GM12878 (cell line): ENCODE results near the gene SELPLG. TPM values are rescaled to one million over a fixed set of nuclear protein-coding genes. Genes with fewer than 3 reads are reported as not detected.

Source experiments
- ASH2L ChIP-seq: fragments of 300-600, 200-600 bp; sonication (generic); IDR thresholded peaks from 2 replicates; pipeline ENCODE4 v1.6.1; 2017; ENCODE audit warnings: low read depth, mild to moderate bottlenecking, borderline replicate concordance
- BHLHE40 ChIP-seq, 2 experiments: fragments of 450-650 bp in 1 of 2; IDR thresholded peaks; 2 replicates each; pipeline ENCODE4 v1.6.1; 2011 to 2017; ENCODE audit warnings: low read depth in 2 of 2, borderline replicate concordance in 1 of 2, improper control_type of control experiment in 1 of 2, low read length in 1 of 2, mild to moderate bottlenecking in 1 of 2
- CHD2 ChIP-seq: IDR thresholded peaks from 2 replicates; pipeline ENCODE4 v1.6.1; 2011; ENCODE audit warnings: low read depth, low read length, improper control_type of control experiment, borderline replicate concordance
- E2F4 ChIP-seq: IDR thresholded peaks from 2 replicates; pipeline ENCODE4 v1.6.1; 2012; ENCODE audit warnings: low read depth, low read length, improper control_type of control experiment
- EED ChIP-seq: sonication (generic); IDR thresholded peaks from 2 replicates; pipeline ENCODE4 v1.6.1; 2016; ENCODE audit warnings: antibody characterized with exemption, low read depth
- EGR1 ChIP-seq, 2 experiments: IDR thresholded peaks; 1 replicate in 1 of 2; 2 replicates in 1 of 2; pipeline ENCODE4 v1.6.1; 2011 to 2012; ENCODE audit warnings: low read depth in 2 of 2, low read length in 2 of 2, borderline replicate concordance in 1 of 2, mild to moderate bottlenecking in 1 of 2, moderate library complexity in 1 of 2
- ESRRA ChIP-seq: IDR thresholded peaks from 2 replicates; pipeline ENCODE4 v1.6.1; 2012; ENCODE audit warnings: mild to moderate bottlenecking, low read length, improper control_type of control experiment
- FOXM1 ChIP-seq: IDR thresholded peaks from 2 replicates; pipeline ENCODE4 v1.6.1; 2012; ENCODE audit warnings: low read depth, mild to moderate bottlenecking, inconsistent platforms, low read length, moderate library complexity
- IKZF1 ChIP-seq: fragments of 450-650 bp; conservative IDR thresholded peaks from 2 replicates; pipeline ENCODE4 v1.6.1; 2017; ENCODE audit warnings: antibody characterized with exemption, mild to moderate bottlenecking
- MXI1 ChIP-seq: fragments of 150-350 bp; IDR thresholded peaks from 2 replicates; pipeline ENCODE4 v1.6.1; 2011; ENCODE audit warnings: low read depth, mild to moderate bottlenecking, inconsistent platforms, low read length, improper control_type of control experiment
- MYB ChIP-seq: fragments of 150-350 bp; IDR thresholded peaks from 2 replicates; pipeline ENCODE4 v1.6.1; 2014; ENCODE audit warnings: mild to moderate bottlenecking, low read depth, low read length, borderline replicate concordance
- NR2C1 ChIP-seq: fragments of 450-650 bp; IDR thresholded peaks from 2 replicates; pipeline ENCODE4 v1.6.1; 2017; ENCODE audit warnings: antibody characterized with exemption, mild to moderate bottlenecking, moderate library complexity
- PAX8 ChIP-seq: fragments of 450-650 bp; IDR thresholded peaks from 2 replicates; pipeline ENCODE4 v1.6.1; 2017; ENCODE audit warnings: mild to moderate bottlenecking, moderate library complexity
- PML ChIP-seq: IDR thresholded peaks from 2 replicates; pipeline ENCODE4 v1.6.1; 2012; ENCODE audit warnings: low read length, inconsistent platforms
- RFX5 ChIP-seq: IDR thresholded peaks from 2 replicates; pipeline ENCODE4 v1.6.1; 2011; ENCODE audit warnings: low read depth, low read length, improper control_type of control experiment
- RUNX3 ChIP-seq: IDR thresholded peaks from 2 replicates; pipeline ENCODE4 v1.6.1; 2012; ENCODE audit warnings: low read length, inconsistent platforms
- SIX5 ChIP-seq: IDR thresholded peaks from 2 replicates; pipeline ENCODE4 v1.6.1; 2011; ENCODE audit warnings: mild to moderate bottlenecking, low read depth, low read length, moderate library complexity; ENCODE audit not compliant: severe bottlenecking
- SREBF1 ChIP-seq: IDR thresholded peaks from 2 replicates; pipeline ENCODE4 v1.6.1; 2012; ENCODE audit warnings: mild to moderate bottlenecking, low read length
- SREBF2 ChIP-seq: IDR thresholded peaks from 2 replicates; pipeline ENCODE4 v1.6.1; 2012; ENCODE audit warnings: mild to moderate bottlenecking, low read length
- ZNF207 ChIP-seq: fragments of 450-650 bp; IDR thresholded peaks from 2 replicates; pipeline ENCODE4 v1.6.1; 2014; ENCODE audit warnings: antibody characterized with exemption, mild to moderate bottlenecking, borderline replicate concordance
- polyA plus RNA-seq, 11 experiments: library from polyadenylated mRNA; depleted of rRNA in 4 of 11; unstranded in 6 of 11; stranded (reverse) in 5 of 11; fragments of >200 nt; fragmentation: Nextera tagmentation in 4 of 11; fragmentation: Illumina TruSeq in 1 of 11; extraction: Ambion mirVana in 4 of 11; extraction: Trizol in 1 of 11; gene quantifications; 1 replicate in 1 of 11; 2 replicates in 10 of 11; pipeline versions ENCODE4 v1.2.1 to v1.2.3, GENCODE V29; 2011 to 2016; ENCODE audit warnings: inconsistent platforms in 2 of 11, missing spikeins in 2 of 11, low read depth in 1 of 11
- total RNA-seq, 4 experiments: library from RNA; depleted of rRNA in 3 of 4; stranded (reverse); fragments of >200 nt in 3 of 4; fragmentation: Illumina TruSeq in 1 of 4; extraction: Trizol in 1 of 4; gene quantifications; 2 replicates each; pipeline versions ENCODE4 v1.2.1 to v1.2.3, GENCODE V29; 2013 to 2021
- TF ChIP-seq, protein P1 (sequence below): IDR thresholded peaks from 2 replicates; pipeline ENCODE4 v1.6.1; 2011; ENCODE audit warnings: low read depth, mild to moderate bottlenecking, low read length, moderate library complexity, borderline replicate concordance; ENCODE audit errors: extremely low read depth
- TF ChIP-seq, protein P2 (sequence below): fragments of 450-650 bp; IDR thresholded peaks from 2 replicates; pipeline ENCODE4 v1.6.1; 2017; ENCODE audit warnings: mild to moderate bottlenecking
- TF ChIP-seq, protein P3 (sequence below): fragments of 450-650 bp; IDR thresholded peaks from 2 replicates; pipeline ENCODE4 v1.6.1; 2016; ENCODE audit warnings: mild to moderate bottlenecking, moderate library complexity, borderline replicate concordance

The SELPLG gene
- total and polyA plus RNA-seq, 10 of the 15 experiments (the other 5 are each of a cell fraction or from before 2014, with no cell fraction given), result 3.2 to 32.3 (median 23.9) TPM

GRCh38 chr12:108618079-108618952 lies 15.4 kb downstream of the SELPLG start (continued):
- 0 out of 2 replicates have a peak, but pooled peaks have one; percentile 35 for TF ChIP-seq CHD2
- TF ChIP-seq EED, result peak; percentile 64; the same call in 1 of the 2 replicates
- no peak for TF ChIP-seq SREBF2
- TF ChIP-seq RUNX3, result no peak
- TF ChIP-seq, protein P1, sequence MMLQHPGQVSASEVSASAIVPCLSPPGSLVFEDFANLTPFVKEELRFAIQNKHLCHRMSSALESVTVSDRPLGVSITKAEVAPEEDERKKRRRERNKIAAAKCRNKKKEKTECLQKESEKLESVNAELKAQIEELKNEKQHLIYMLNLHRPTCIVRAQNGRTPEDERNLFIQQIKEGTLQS, result no peak
- TF ChIP-seq MYB, result no peak
- 0 out of 2 replicates have a peak, but pooled peaks have one; percentile 54 for TF ChIP-seq ESRRA
- no peak for TF ChIP-seq E2F4
- peak; percentile 1 to 31; a peak in 1 of 4 replicates for TF ChIP-seq BHLHE40 (IDR thresholded peaks at IDR 0.05; ENCODE audit: borderline replicate concordance in 1 of 2, low read depth in 2 of 2, low read length in 1 of 2)
- TF ChIP-seq SREBF1, result no peak
- peak; percentile 33 for TF ChIP-seq IKZF1
- TF ChIP-seq PAX8, result no peak
- TF ChIP-seq RFX5, result no peak
- no peak for TF ChIP-seq PML
- TF ChIP-seq, protein P2, sequence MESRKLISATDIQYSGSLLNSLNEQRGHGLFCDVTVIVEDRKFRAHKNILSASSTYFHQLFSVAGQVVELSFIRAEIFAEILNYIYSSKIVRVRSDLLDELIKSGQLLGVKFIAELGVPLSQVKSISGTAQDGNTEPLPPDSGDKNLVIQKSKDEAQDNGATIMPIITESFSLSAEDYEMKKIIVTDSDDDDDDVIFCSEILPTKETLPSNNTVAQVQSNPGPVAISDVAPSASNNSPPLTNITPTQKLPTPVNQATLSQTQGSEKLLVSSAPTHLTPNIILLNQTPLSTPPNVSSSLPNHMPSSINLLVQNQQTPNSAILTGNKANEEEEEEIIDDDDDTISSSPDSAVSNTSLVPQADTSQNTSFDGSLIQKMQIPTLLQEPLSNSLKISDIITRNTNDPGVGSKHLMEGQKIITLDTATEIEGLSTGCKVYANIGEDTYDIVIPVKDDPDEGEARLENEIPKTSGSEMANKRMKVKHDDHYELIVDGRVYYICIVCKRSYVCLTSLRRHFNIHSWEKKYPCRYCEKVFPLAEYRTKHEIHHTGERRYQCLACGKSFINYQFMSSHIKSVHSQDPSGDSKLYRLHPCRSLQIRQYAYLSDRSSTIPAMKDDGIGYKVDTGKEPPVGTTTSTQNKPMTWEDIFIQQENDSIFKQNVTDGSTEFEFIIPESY, result no peak
- 0 out of 3 replicates have a peak, but pooled peaks of 1 of the 2 experiments have one; percentile 13 for TF ChIP-seq EGR1 (IDR thresholded peaks at IDR 0.05; ENCODE audit: borderline replicate concordance in 1 of 2, low read depth in 2 of 2, low read length in 2 of 2)
- TF ChIP-seq, protein P3, sequence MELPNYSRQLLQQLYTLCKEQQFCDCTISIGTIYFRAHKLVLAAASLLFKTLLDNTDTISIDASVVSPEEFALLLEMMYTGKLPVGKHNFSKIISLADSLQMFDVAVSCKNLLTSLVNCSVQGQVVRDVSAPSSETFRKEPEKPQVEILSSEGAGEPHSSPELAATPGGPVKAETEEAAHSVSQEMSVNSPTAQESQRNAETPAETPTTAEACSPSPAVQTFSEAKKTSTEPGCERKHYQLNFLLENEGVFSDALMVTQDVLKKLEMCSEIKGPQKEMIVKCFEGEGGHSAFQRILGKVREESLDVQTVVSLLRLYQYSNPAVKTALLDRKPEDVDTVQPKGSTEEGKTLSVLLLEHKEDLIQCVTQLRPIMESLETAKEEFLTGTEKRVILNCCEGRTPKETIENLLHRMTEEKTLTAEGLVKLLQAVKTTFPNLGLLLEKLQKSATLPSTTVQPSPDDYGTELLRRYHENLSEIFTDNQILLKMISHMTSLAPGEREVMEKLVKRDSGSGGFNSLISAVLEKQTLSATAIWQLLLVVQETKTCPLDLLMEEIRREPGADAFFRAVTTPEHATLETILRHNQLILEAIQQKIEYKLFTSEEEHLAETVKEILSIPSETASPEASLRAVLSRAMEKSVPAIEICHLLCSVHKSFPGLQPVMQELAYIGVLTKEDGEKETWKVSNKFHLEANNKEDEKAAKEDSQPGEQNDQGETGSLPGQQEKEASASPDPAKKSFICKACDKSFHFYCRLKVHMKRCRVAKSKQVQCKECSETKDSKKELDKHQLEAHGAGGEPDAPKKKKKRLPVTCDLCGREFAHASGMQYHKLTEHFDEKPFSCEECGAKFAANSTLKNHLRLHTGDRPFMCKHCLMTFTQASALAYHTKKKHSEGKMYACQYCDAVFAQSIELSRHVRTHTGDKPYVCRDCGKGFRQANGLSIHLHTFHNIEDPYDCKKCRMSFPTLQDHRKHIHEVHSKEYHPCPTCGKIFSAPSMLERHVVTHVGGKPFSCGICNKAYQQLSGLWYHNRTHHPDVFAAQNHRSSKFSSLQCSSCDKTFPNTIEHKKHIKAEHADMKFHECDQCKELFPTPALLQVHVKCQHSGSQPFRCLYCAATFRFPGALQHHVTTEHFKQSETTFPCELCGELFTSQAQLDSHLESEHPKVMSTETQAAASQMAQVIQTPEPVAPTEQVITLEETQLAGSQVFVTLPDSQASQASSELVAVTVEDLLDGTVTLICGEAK, result no peak
- no peak for TF ChIP-seq MXI1
- no peak for TF ChIP-seq NR2C1
- TF ChIP-seq FOXM1, result no peak
- TF ChIP-seq SIX5, result no peak
- TF ChIP-seq ZNF207, result no peak
- TF ChIP-seq ASH2L, result no peak
